SK-N-SH (cell line): Measurements from ENCODE around the gene RPS6KB2. TPM values are rescaled to one million over a fixed set of nuclear protein-coding genes. Genes with fewer than 3 reads are reported as not detected.

Experiments used
- CTCF ChIA-PET: fragments of 300-600, 350-600 bp; formaldehyde crosslinking; extraction: SDS; loops from one replicate; lab custom pipeline; 2021; lab: Yijun Ruan, JAX
- POLR2A ChIA-PET: fragments of 350-600 bp; sonication (Branson Sonifier 250); formaldehyde crosslinking; extraction: SDS; loops from one replicate; lab custom pipeline; 2020; ENCODE audit warnings: antibody characterized with exemption, inconsistent platforms; lab: Yijun Ruan, JAX
- DNase-seq: peaks from one replicate; pipeline ENCODE4 v3.0.0; 2012
- H2AFZ ChIP-seq: fragments of 200-600 bp; sonication (generic); 2 replicates; pipeline ENCODE4 v1.8.1; 2016; ENCODE audit warnings: antibody characterized with exemption, mild to moderate bottlenecking, low read depth
- H3F3A ChIP-seq: fragments of 200-600 bp; sonication (generic); replicated peaks from 2 replicates; pipeline ENCODE3; 2016; ENCODE audit warnings: antibody characterized with exemption, mild to moderate bottlenecking; ENCODE audit not compliant: insufficient read depth
- H3K27ac ChIP-seq, 2 experiments: fragments of 200-500 bp in 1 of 2; fragments of 200-600 bp in 1 of 2; sonication (Bioruptor generic) in 1 of 2; sonication (generic), shearing (Covaris generic) in 1 of 2; 2 replicates each; pipeline versions ENCODE4 v1.5.1 to v1.6.1; 2014 to 2016; ENCODE audit warnings: low read depth in 2 of 2, inconsistent platforms in 1 of 2, low read length in 1 of 2, mild to moderate bottlenecking in 1 of 2, mixed read lengths in 1 of 2
- H3K27me3 ChIP-seq: fragments of 200-600 bp; sonication (generic), shearing (Covaris generic); 2 replicates; pipeline ENCODE4 v1.6.1; 2016; ENCODE audit warnings: mixed run types; ENCODE audit not compliant: insufficient read depth
- H3K36me3 ChIP-seq, 2 experiments: fragments of 200-500 bp in 1 of 2; fragments of 200-600 bp in 1 of 2; sonication (Bioruptor generic) in 1 of 2; sonication (generic) in 1 of 2; replicated peaks in 1 of 2; 2 replicates each; pipeline versions ENCODE3 to v1.5.1; 2014 to 2016; ENCODE audit warnings: low read length in 1 of 2, mild to moderate bottlenecking in 1 of 2; ENCODE audit not compliant: insufficient read depth in 2 of 2, control insufficient read depth in 1 of 2
- H3K4me1 ChIP-seq, 2 experiments: fragments of 200-500 bp in 1 of 2; fragments of 200-600 bp in 1 of 2; sonication (Bioruptor generic) in 1 of 2; sonication (generic), shearing (Covaris generic) in 1 of 2; 2 replicates each; pipeline versions ENCODE4 v1.5.1 to v1.6.1; 2014 to 2016; ENCODE audit warnings: low read depth in 1 of 2, low read length in 1 of 2, mixed run types in 1 of 2; ENCODE audit not compliant: insufficient read depth in 2 of 2, control insufficient read depth in 1 of 2
- H3K4me2 ChIP-seq: fragments of 200-600 bp; sonication (generic), shearing (Covaris generic); 2 replicates; pipeline ENCODE4 v1.6.1; 2017; ENCODE audit warnings: mixed run types
- H3K4me3 ChIP-seq, 2 experiments: fragments of 200-500 bp in 1 of 2; fragments of 200-600 bp in 1 of 2; sonication (Bioruptor generic) in 1 of 2; sonication (generic), shearing (Covaris generic) in 1 of 2; 2 replicates each; pipeline versions ENCODE4 v1.5.1 to v1.8.1; 2014 to 2016; ENCODE audit warnings: low read depth in 2 of 2, inconsistent platforms in 1 of 2, low read length in 1 of 2, mild to moderate bottlenecking in 1 of 2, mixed read lengths in 1 of 2, moderate library complexity in 1 of 2
- H3K79me2 ChIP-seq: fragments of 200-600 bp; sonication (generic); 2 replicates; pipeline ENCODE4 v1.8.1; 2017; ENCODE audit warnings: mild to moderate bottlenecking; ENCODE audit not compliant: insufficient read depth
- H3K9ac ChIP-seq: fragments of 200-600 bp; sonication (generic); 2 replicates; pipeline ENCODE4 v1.6.1; 2017; ENCODE audit warnings: mixed run types
- H3K9me2 ChIP-seq: fragments of 200-600 bp; sonication (generic); 2 replicates; pipeline ENCODE4 v1.6.1; 2017; ENCODE audit warnings: mixed run types
- H3K9me3 ChIP-seq: fragments of 200-600 bp; sonication (generic); 2 replicates; pipeline ENCODE4 v1.6.1; 2017; ENCODE audit warnings: mixed run types, mild to moderate bottlenecking, moderate library complexity
- H4K20me1 ChIP-seq: fragments of 200-600 bp; sonication (generic); 2 replicates; pipeline ENCODE4 v1.6.1; 2017; ENCODE audit warnings: mild to moderate bottlenecking, mixed run types; ENCODE audit not compliant: insufficient read depth
- CTCF ChIP-seq: fragments of 200-600 bp; sonication (generic); IDR thresholded peaks from 2 replicates; pipeline ENCODE4 v1.6.1; 2017; ENCODE audit warnings: antibody characterized with exemption, mild to moderate bottlenecking, moderate library complexity
- ELF1 ChIP-seq: IDR thresholded peaks from 2 replicates; pipeline ENCODE4 v1.4.0; 2012
- FOSL2 ChIP-seq: IDR thresholded peaks from 2 replicates; pipeline ENCODE4 v1.4.0; 2012; ENCODE audit warnings: low read depth, mild to moderate bottlenecking, moderate library complexity, borderline replicate concordance
- FOXJ3 ChIP-seq: sonication (generic); formaldehyde crosslinking; IDR thresholded peaks from 2 replicates; pipeline ENCODE4 v1.5.1; 2020; ENCODE audit warnings: mild to moderate bottlenecking, missing genetic modification reagents
- FOXM1 ChIP-seq: IDR thresholded peaks from 2 replicates; pipeline ENCODE4 v1.4.0; 2012; ENCODE audit warnings: low read depth, mild to moderate bottlenecking
- JUND ChIP-seq: IDR thresholded peaks from 2 replicates; pipeline ENCODE4 v1.4.0; 2012
- MAX ChIP-seq: IDR thresholded peaks from 2 replicates; pipeline ENCODE4 v1.4.0; 2012; ENCODE audit warnings: low read depth
- NRF1 ChIP-seq: IDR thresholded peaks from 2 replicates; pipeline ENCODE4 v1.6.1; 2012; ENCODE audit warnings: low read depth, mild to moderate bottlenecking, low read length
- RAD21 ChIP-seq: IDR thresholded peaks from 2 replicates; pipeline ENCODE4 v1.6.1; 2012; ENCODE audit warnings: mild to moderate bottlenecking, low read length
- RCOR1 ChIP-seq: fragments of 150-350 bp; IDR thresholded peaks from 2 replicates; pipeline ENCODE4 v1.6.1; 2017; ENCODE audit warnings: antibody characterized with exemption, low read length
- REST ChIP-seq: IDR thresholded peaks from 2 replicates; pipeline ENCODE4 v1.6.1; 2012; ENCODE audit warnings: mild to moderate bottlenecking, low read depth, low read length, moderate library complexity
- RFX5 ChIP-seq: IDR thresholded peaks from 2 replicates; pipeline ENCODE4 v1.6.1; 2012; ENCODE audit warnings: mild to moderate bottlenecking, improper control_type of control experiment, low read length
- TCF12 ChIP-seq: IDR thresholded peaks from 2 replicates; pipeline ENCODE4 v1.4.0; 2012
- USF1 ChIP-seq: IDR thresholded peaks from 2 replicates; pipeline ENCODE4 v1.4.0; 2012; ENCODE audit warnings: low read depth, borderline replicate concordance
- YY1 ChIP-seq: IDR thresholded peaks from 2 replicates; pipeline ENCODE4 v1.4.0; 2012; ENCODE audit warnings: low read depth, mild to moderate bottlenecking
- ZBTB33 ChIP-seq: IDR thresholded peaks from 2 replicates; pipeline ENCODE4 v1.4.0; 2012; ENCODE audit warnings: low read depth, borderline replicate concordance
- WGBS: methylation state at CpG from one replicate; pipeline ENCODE4 v1.1.6; 2017; ENCODE audit warnings: low lambda C conversion rate; 5-methylcytosine and 5-hydroxymethylcytosine counted together
- polyA plus RNA-seq, 3 experiments: library from polyadenylated mRNA; depleted of rRNA; stranded (reverse); fragments of >200 nt; gene quantifications; 2 replicates each; pipeline ENCODE4 v1.2.3, GENCODE V29; 2012

Gene RPS6KB2
- polyA plus RNA-seq, 1 of the 3 experiments (the other 2 are of a cell fraction) = 52.0 TPM

GRCh38 chr11:67378544-67378943 lies 49.8 kb upstream of the RPS6KB2 start:
- H3F3A ChIP-seq = peaks cover 30% of the 10 kb centered on the region
- H3K36me3 ChIP-seq = no peaks in the 10 kb centered on the region
- ChIA-PET POLR2A (no interaction called here), CTCF (interaction anchor here (0.8 to 19.7 kb wide), 7 partner anchors 8 to 115 kb away, joined by 3 to 955 read pairs (median 23); partner anchors contain the start of gene POLD4)
- no peaks in the 10 kb centered on the region for H3K79me2 ChIP-seq
- H4K20me1 ChIP-seq = no peaks in the 10 kb centered on the region
- H3K4me1 ChIP-seq = peaks cover 25 to 38% of the 10 kb centered on the region in 2 experiments; a peak in 3 of 4 replicates
- H3K27me3 ChIP-seq = no peaks in the 10 kb centered on the region
- H3K9ac ChIP-seq = peak overlapping the region; percentile 54; the same call in 1 of the 2 replicates
- H3K9me3 ChIP-seq = no peaks in the 10 kb centered on the region
- H2AFZ ChIP-seq = no peak overlapping the region
- 63% methylated on average over 2 of the region's 4 CpGs for WGBS
- no peak for DNase-seq
- 0 out of 4 replicates have a peak overlapping the region, but pooled peaks of 1 of the 2 experiments have one; percentile 61 for H3K27ac ChIP-seq
- peak overlapping the region; percentile 68; the same call in 1 of the 2 replicates for H3K4me2 ChIP-seq
- no peak overlapping the region for H3K4me3 ChIP-seq
- no peaks in the 10 kb centered on the region for H3K9me2 ChIP-seq
- TF ChIP-seq REST = no peak
- no peak for TF ChIP-seq YY1
- TF ChIP-seq RAD21 = no peak
- no peak for TF ChIP-seq TCF12
- no peak for TF ChIP-seq JUND
- TF ChIP-seq USF1 = no peak
- TF ChIP-seq FOXM1 = no peak
- TF ChIP-seq MAX = no peak
- TF ChIP-seq ELF1 = no peak
- TF ChIP-seq NRF1 = no peak
- no peak for TF ChIP-seq FOXJ3 (CRISPR knock-in tag)
- TF ChIP-seq RFX5 = no peak
- no peak for TF ChIP-seq RCOR1
- no peak for TF ChIP-seq FOSL2
- no peak for TF ChIP-seq CTCF
- TF ChIP-seq ZBTB33 = no peak
